ENCODE measurements around the gene PRSS56.

DNA sequence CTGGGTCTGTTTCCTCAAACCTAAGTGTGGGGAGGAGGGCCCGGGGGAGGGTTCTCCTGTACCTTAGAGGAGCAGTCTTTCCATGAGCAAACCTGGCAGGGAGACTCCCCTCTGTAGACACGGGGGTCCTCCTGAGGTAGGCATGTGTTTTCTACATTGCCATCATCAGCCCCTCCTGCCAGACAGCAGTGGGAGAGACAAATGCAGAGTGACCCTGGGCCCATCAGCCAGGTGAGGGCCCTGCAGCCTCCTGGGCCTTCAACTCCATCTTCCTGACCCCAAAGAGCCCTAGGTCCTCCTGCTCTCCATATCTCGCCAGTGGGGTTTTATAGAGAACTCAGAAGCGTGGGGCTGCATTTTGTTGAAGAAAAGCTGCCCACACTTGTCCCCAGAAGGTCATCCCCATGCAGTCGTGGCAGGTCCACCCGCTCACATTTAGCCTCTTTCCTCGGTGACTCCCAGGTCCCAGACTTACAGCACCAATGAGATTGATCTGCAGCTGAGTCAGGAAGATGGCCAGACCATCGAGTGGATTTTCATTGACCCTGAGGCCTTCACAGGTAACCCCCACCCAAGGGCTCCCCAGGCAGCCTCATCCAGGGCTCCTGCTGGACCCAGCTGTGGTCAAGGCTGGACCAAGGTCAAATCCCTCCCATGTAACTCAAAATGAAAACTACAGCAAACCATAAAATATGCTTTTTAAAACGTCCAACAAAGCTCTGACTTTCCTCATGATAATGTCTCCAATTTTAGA, 21.9 kb downstream of the PRSS56 start:
- TF ChIP-seq, protein P1, sequence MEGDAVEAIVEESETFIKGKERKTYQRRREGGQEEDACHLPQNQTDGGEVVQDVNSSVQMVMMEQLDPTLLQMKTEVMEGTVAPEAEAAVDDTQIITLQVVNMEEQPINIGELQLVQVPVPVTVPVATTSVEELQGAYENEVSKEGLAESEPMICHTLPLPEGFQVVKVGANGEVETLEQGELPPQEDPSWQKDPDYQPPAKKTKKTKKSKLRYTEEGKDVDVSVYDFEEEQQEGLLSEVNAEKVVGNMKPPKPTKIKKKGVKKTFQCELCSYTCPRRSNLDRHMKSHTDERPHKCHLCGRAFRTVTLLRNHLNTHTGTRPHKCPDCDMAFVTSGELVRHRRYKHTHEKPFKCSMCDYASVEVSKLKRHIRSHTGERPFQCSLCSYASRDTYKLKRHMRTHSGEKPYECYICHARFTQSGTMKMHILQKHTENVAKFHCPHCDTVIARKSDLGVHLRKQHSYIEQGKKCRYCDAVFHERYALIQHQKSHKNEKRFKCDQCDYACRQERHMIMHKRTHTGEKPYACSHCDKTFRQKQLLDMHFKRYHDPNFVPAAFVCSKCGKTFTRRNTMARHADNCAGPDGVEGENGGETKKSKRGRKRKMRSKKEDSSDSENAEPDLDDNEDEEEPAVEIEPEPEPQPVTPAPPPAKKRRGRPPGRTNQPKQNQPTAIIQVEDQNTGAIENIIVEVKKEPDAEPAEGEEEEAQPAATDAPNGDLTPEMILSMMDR (IDR thresholded peaks at IDR 0.05) = no peak
- TF ChIP-seq POLR2A (IDR thresholded peaks at IDR 0.05) = no peak

Data from testis (tissue), 2 donors.